ENCODE measurements around the gene RAP1GAP2.

Gene RAP1GAP2

GRCh38 chr17:2978116-2978515 is 181.9 kb downstream of the RAP1GAP2 start:
- H3K27me3 ChIP-seq (ENCODE audit: insufficient read depth, low read length, poor library complexity), result no peaks in the 10 kb centered on the region
- H3K36me3 ChIP-seq (ENCODE audit: insufficient read depth, low read length), result no peaks in the 10 kb centered on the region
- no peaks in the 10 kb centered on the region for H4K20me1 ChIP-seq (ENCODE audit: insufficient read depth, low read length)
- DNase-seq, result no peak
- no peak overlapping the region for H2AFZ ChIP-seq (ENCODE audit: low read depth, low read length)
- TF ChIP-seq EZH2 (IDR thresholded peaks at IDR 0.05; ENCODE audit: borderline replicate concordance, low read depth, low read length, severe bottlenecking), result no peak
- TF ChIP-seq CTCF (IDR thresholded peaks at IDR 0.05; ENCODE audit: borderline replicate concordance, extremely low read depth, low read length, poor library complexity, severe bottlenecking), result no peak
- no peaks in the 10 kb centered on the region for H3K4me1 ChIP-seq (ENCODE audit: insufficient read depth, low read length)
- no peaks in the 10 kb centered on the region for H3K9me3 ChIP-seq (ENCODE audit: insufficient read depth, low read length, severe bottlenecking)
- H3K27ac ChIP-seq (ENCODE audit: low read length), result no peak overlapping the region
- no peak for ATAC-seq (ENCODE audit: insufficient read depth, low read depth)
- H3K4me2 ChIP-seq (ENCODE audit: insufficient read depth, low read length), result no peak overlapping the region
- no peak overlapping the region for H3K4me3 ChIP-seq (ENCODE audit: low read depth in 1 of 2, low read length in 2 of 2)
- H3K79me2 ChIP-seq (ENCODE audit: insufficient read depth, low read length), result no peaks in the 10 kb centered on the region
- no peak overlapping the region for H3K9ac ChIP-seq (ENCODE audit: low read depth, low read length)

GRCh38 chr17:2978991-2979390 is 182.8 kb downstream of the RAP1GAP2 start:
- H3K4me2 ChIP-seq (ENCODE audit: insufficient read depth, low read length), result no peak overlapping the region
- H3K9ac ChIP-seq (ENCODE audit: low read depth, low read length), result no peak overlapping the region
- H3K79me2 ChIP-seq (ENCODE audit: insufficient read depth, low read length), result no peaks in the 10 kb centered on the region
- TF ChIP-seq EZH2 (IDR thresholded peaks at IDR 0.05; ENCODE audit: borderline replicate concordance, low read depth, low read length, severe bottlenecking) (no peak), CTCF (IDR thresholded peaks at IDR 0.05; ENCODE audit: borderline replicate concordance, extremely low read depth, low read length, poor library complexity, severe bottlenecking) (no peak)
- no peaks in the 10 kb centered on the region for H3K9me3 ChIP-seq (ENCODE audit: insufficient read depth, low read length, severe bottlenecking)
- H3K4me3 ChIP-seq (ENCODE audit: low read depth in 1 of 2, low read length in 2 of 2), result no peak overlapping the region
- no peaks in the 10 kb centered on the region for H3K36me3 ChIP-seq (ENCODE audit: insufficient read depth, low read length)
- H3K27me3 ChIP-seq (ENCODE audit: insufficient read depth, low read length, poor library complexity), result no peaks in the 10 kb centered on the region
- no peak overlapping the region for H2AFZ ChIP-seq (ENCODE audit: low read depth, low read length)
- no peaks in the 10 kb centered on the region for H4K20me1 ChIP-seq (ENCODE audit: insufficient read depth, low read length)
- no peak for DNase-seq
- ATAC-seq (ENCODE audit: insufficient read depth, low read depth), result no peak
- H3K4me1 ChIP-seq (ENCODE audit: insufficient read depth, low read length), result no peaks in the 10 kb centered on the region
- no peak overlapping the region for H3K27ac ChIP-seq (ENCODE audit: low read length)

- H3K9ac ChIP-seq (ENCODE audit: low read depth, low read length), result no peak overlapping the region
- H3K4me2 ChIP-seq (ENCODE audit: insufficient read depth, low read length), result no peak overlapping the region
- DNase-seq (no peak), ATAC-seq (ENCODE audit: insufficient read depth, low read depth) (no peak)
- no peaks in the 10 kb centered on the region for H3K36me3 ChIP-seq (ENCODE audit: insufficient read depth, low read length)
- H3K9me3 ChIP-seq (ENCODE audit: insufficient read depth, low read length, severe bottlenecking), result no peaks in the 10 kb centered on the region
- H2AFZ ChIP-seq (ENCODE audit: low read depth, low read length), result no peak overlapping the region
- H3K27ac ChIP-seq (ENCODE audit: low read length), result no peak overlapping the region
- H3K4me3 ChIP-seq (ENCODE audit: low read depth in 1 of 2, low read length in 2 of 2), result no peak overlapping the region
- TF ChIP-seq CTCF (IDR thresholded peaks at IDR 0.05; ENCODE audit: borderline replicate concordance, extremely low read depth, low read length, poor library complexity, severe bottlenecking), result no peak
- no peaks in the 10 kb centered on the region for H3K4me1 ChIP-seq (ENCODE audit: insufficient read depth, low read length)
- no peaks in the 10 kb centered on the region for H3K27me3 ChIP-seq (ENCODE audit: insufficient read depth, low read length, poor library complexity)
- no peaks in the 10 kb centered on the region for H3K79me2 ChIP-seq (ENCODE audit: insufficient read depth, low read length)
- no peaks in the 10 kb centered on the region for H4K20me1 ChIP-seq (ENCODE audit: insufficient read depth, low read length)
Measured at GRCh38 chr17:2980211-2980903, 184.1 kb downstream of the RAP1GAP2 start.

GRCh38 chr17:2980904-2981246 is 184.6 kb downstream of the RAP1GAP2 start:
- TF ChIP-seq CTCF (IDR thresholded peaks at IDR 0.05; ENCODE audit: borderline replicate concordance, extremely low read depth, low read length, poor library complexity, severe bottlenecking) (no peak), EZH2 (IDR thresholded peaks at IDR 0.05; ENCODE audit: borderline replicate concordance, low read depth, low read length, severe bottlenecking) (no peak)
- no peak overlapping the region for H3K27ac ChIP-seq (ENCODE audit: low read length)

More at GRCh38 chr17:2980904-2981246, 184.6 kb downstream of the RAP1GAP2 start:
- Histone ChIP-seq H3K4me2 (ENCODE audit: insufficient read depth, low read length) (no peak overlapping the region), H3K9me3 (ENCODE audit: insufficient read depth, low read length, severe bottlenecking) (no peaks in the 10 kb centered on the region), H3K4me3 (ENCODE audit: low read depth in 1 of 2, low read length in 2 of 2) (no peak overlapping the region), H4K20me1 (ENCODE audit: insufficient read depth, low read length) (no peaks in the 10 kb centered on the region), H3K27me3 (ENCODE audit: insufficient read depth, low read length, poor library complexity) (no peaks in the 10 kb centered on the region), H3K79me2 (ENCODE audit: insufficient read depth, low read length) (no peaks in the 10 kb centered on the region), H3K9ac (ENCODE audit: low read depth, low read length) (no peak overlapping the region), H3K36me3 (ENCODE audit: insufficient read depth, low read length) (no peaks in the 10 kb centered on the region), H3K4me1 (ENCODE audit: insufficient read depth, low read length) (no peaks in the 10 kb centered on the region), H2AFZ (ENCODE audit: low read depth, low read length) (no peak overlapping the region)
- DNase-seq (no peak), ATAC-seq (ENCODE audit: insufficient read depth, low read depth) (no peak)

All from DND-41 (cell line).